Prostate gland (tissue), 2 donors: Measurements from ENCODE around the gene ADAMTS17.

Experiments used
- CTCF ChIP-seq, 4 experiments: fragments of 200-600 bp in 2 of 4; fragments of 450-650 bp in 2 of 4; sonication (generic) in 2 of 4; IDR thresholded peaks; 1 replicate in 3 of 4; 2 replicates in 1 of 4; pipeline ENCODE4 v1.5.1; 2016 to 2019; ENCODE audit warnings: antibody characterized with exemption in 4 of 4, mild to moderate bottlenecking in 2 of 4, moderate library complexity in 2 of 4
- POLR2AphosphoS5 ChIP-seq: sonication (generic); formaldehyde crosslinking; IDR thresholded peaks from one replicate; pipeline ENCODE4 v1.6.1; 2017; ENCODE audit warnings: antibody characterized with exemption

GRCh38 chr15:100220058-100220768 lies 121.6 kb downstream of the ADAMTS17 start:
- no peak for TF ChIP-seq POLR2AphosphoS5
- no peak for TF ChIP-seq CTCF (IDR thresholded peaks at IDR 0.05)
